GM23338 (cell line): Measurements from ENCODE around the gene ADGRV1.

Experiments used
- EZH2 ChIP-seq: fragments of 200-600 bp; sonication (generic); IDR thresholded peaks from one replicate; pipeline ENCODE4 v1.8.0; 2017; ENCODE audit warnings: antibody characterized with exemption, mild to moderate bottlenecking, low read depth; ENCODE audit not compliant: unreplicated experiment
- EZH2phosphoT487 ChIP-seq: fragments of 200-600 bp; sonication (generic); IDR thresholded peaks from one replicate; pipeline ENCODE4 v1.8.1; 2018; ENCODE audit warnings: antibody characterized with exemption; ENCODE audit not compliant: unreplicated experiment

DNA sequence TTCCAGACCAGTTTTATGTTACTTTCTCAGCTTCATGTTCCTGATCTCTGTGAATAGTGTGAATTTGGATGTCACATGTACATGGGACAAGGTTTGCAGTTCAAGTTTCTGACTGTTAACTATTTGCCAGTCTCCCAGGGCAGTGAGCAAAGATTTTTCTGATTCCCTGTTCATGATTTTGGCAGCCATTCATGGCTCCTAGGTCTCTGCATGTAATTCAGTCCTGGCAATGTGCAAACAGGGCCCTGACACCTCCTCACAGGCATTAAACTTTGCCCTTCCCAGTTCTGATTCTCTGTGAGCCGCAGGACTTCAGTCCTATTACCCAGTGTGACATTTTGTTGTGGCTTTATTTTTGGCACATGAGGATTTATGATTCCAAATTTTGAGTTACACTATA, 474.8 kb downstream of the ADGRV1 start:
- TF ChIP-seq EZH2phosphoT487 (no peak), EZH2 (no peak)
